H9 (cell line): Measurements from ENCODE around the gene BRI3BP. TPM values are rescaled to one million over a fixed set of nuclear protein-coding genes. Genes with fewer than 3 reads are reported as not detected.

ENCODE experiments used
- DNase-seq: peaks from one replicate; pipeline ENCODE4 v3.0.0-alpha.2; 2017
- H2AFZ ChIP-seq: one replicate; pipeline ENCODE4 v1.6.1; 2013; ENCODE audit warnings: mild to moderate bottlenecking, low read length, control low read depth, moderate library complexity
- H2AK5ac ChIP-seq: 2 replicates; pipeline ENCODE4 v1.6.1; 2013; ENCODE audit warnings: low read length, control low read depth, mixed read lengths; ENCODE audit not compliant: insufficient read length
- H2BK120ac ChIP-seq: one replicate; pipeline ENCODE4 v1.6.1; 2013; ENCODE audit warnings: low read depth, mild to moderate bottlenecking, low read length, control low read depth, inconsistent platforms; ENCODE audit not compliant: poor library complexity, severe bottlenecking
- H2BK12ac ChIP-seq: 2 replicates; pipeline ENCODE4 v1.6.1; 2013; ENCODE audit warnings: low read length, control low read depth, mixed read lengths, low read depth; ENCODE audit not compliant: insufficient read length
- H2BK15ac ChIP-seq: 2 replicates; pipeline ENCODE4 v1.6.1; 2013; ENCODE audit warnings: low read depth, low read length, control low read depth
- H2BK20ac ChIP-seq: one replicate; pipeline ENCODE4 v1.6.1; 2013; ENCODE audit warnings: low read depth, mild to moderate bottlenecking, low read length, control low read depth, inconsistent platforms; ENCODE audit not compliant: poor library complexity, severe bottlenecking
- H2BK5ac ChIP-seq: 2 replicates; pipeline ENCODE4 v1.6.1; 2013; ENCODE audit warnings: low read length, control low read depth, mixed read lengths; ENCODE audit not compliant: insufficient read length
- H3K14ac ChIP-seq: 2 replicates; pipeline ENCODE4 v1.6.1; 2013; ENCODE audit warnings: low read length, control low read depth; ENCODE audit not compliant: insufficient read depth
- H3K18ac ChIP-seq: 2 replicates; pipeline ENCODE4 v1.6.1; 2013; ENCODE audit warnings: low read depth, mild to moderate bottlenecking, mixed read lengths, low read length, control low read depth; ENCODE audit not compliant: insufficient read length
- H3K23ac ChIP-seq: 2 replicates; pipeline ENCODE4 v1.6.1; 2013; ENCODE audit warnings: low read length, control low read depth, mixed read lengths, low read depth; ENCODE audit not compliant: insufficient read length
- H3K23me2 ChIP-seq: 2 replicates; pipeline ENCODE4 v1.6.1; 2013; ENCODE audit warnings: low read depth, mild to moderate bottlenecking, mixed read lengths, low read length, control low read depth; ENCODE audit not compliant: insufficient read length, poor library complexity, severe bottlenecking
- H3K27ac ChIP-seq: 2 replicates; pipeline ENCODE4 v1.5.1; 2013; ENCODE audit warnings: low read length, control low read depth, mixed read lengths, low read depth; ENCODE audit not compliant: insufficient read length
- H3K27me3 ChIP-seq: 2 replicates; pipeline ENCODE4 v1.6.1; 2013; ENCODE audit warnings: low read length, control low read depth, inconsistent platforms; ENCODE audit not compliant: insufficient read depth
- H3K4ac ChIP-seq: 2 replicates; pipeline ENCODE4 v1.6.1; 2013; ENCODE audit warnings: low read depth, mild to moderate bottlenecking, control low read depth, inconsistent platforms, low read length, moderate library complexity
- H3K4me1 ChIP-seq: 2 replicates; pipeline ENCODE4 v1.6.1; 2013; ENCODE audit warnings: low read length, control low read depth, inconsistent platforms; ENCODE audit not compliant: insufficient read depth
- H3K4me2 ChIP-seq: 2 replicates; pipeline ENCODE4 v1.6.1; 2013; ENCODE audit warnings: low read length, control low read depth, mixed read lengths; ENCODE audit not compliant: insufficient read length, insufficient read depth
- H3K56ac ChIP-seq: 2 replicates; pipeline ENCODE4 v1.6.1; 2013; ENCODE audit warnings: low read depth, mild to moderate bottlenecking, mixed read lengths, low read length, control low read depth; ENCODE audit not compliant: insufficient read length
- H3K79me1 ChIP-seq: 2 replicates; pipeline ENCODE4 v1.6.1; 2013; ENCODE audit warnings: low read depth, mild to moderate bottlenecking, moderate library complexity, low read length, control low read depth, inconsistent platforms; ENCODE audit not compliant: insufficient read depth, poor library complexity, severe bottlenecking
- H3K79me2 ChIP-seq: 2 replicates; pipeline ENCODE4 v1.6.1; 2013; ENCODE audit warnings: low read length, control low read depth, inconsistent platforms; ENCODE audit not compliant: insufficient read depth
- H3K9ac ChIP-seq: 2 replicates; pipeline ENCODE4 v1.6.1; 2013; ENCODE audit warnings: low read length, control low read depth, mixed read lengths; ENCODE audit not compliant: insufficient read length; ENCODE audit errors: extremely low read depth
- H3K9me3 ChIP-seq: one replicate; pipeline ENCODE4 v1.6.1; 2013; ENCODE audit warnings: low read depth, low read length, inconsistent platforms; ENCODE audit not compliant: control insufficient read depth
- H3T11ph ChIP-seq: one replicate; pipeline ENCODE4 v1.6.1; 2013; ENCODE audit warnings: mild to moderate bottlenecking, low read length, control low read depth, inconsistent platforms
- H4K20me1 ChIP-seq: one replicate; pipeline ENCODE4 v1.6.1; 2013; ENCODE audit not compliant: control insufficient read depth, insufficient read length, insufficient read depth
- H4K5ac ChIP-seq: 2 replicates; pipeline ENCODE4 v1.6.1; 2013; ENCODE audit warnings: low read depth, mild to moderate bottlenecking, mixed read lengths, low read length, control low read depth; ENCODE audit not compliant: insufficient read length
- H4K8ac ChIP-seq: replicated peaks from 2 replicates; pipeline ENCODE4 v1.6.1; 2013; ENCODE audit warnings: low read length, control low read depth, mixed read lengths, low read depth; ENCODE audit not compliant: insufficient read length
- H4K91ac ChIP-seq: 2 replicates; pipeline ENCODE4 v1.6.1; 2013; ENCODE audit warnings: low read depth, mild to moderate bottlenecking, moderate library complexity, mixed read lengths, low read length, control low read depth; ENCODE audit not compliant: insufficient read length
- H3K27ac Mint-ChIP-seq, 3 experiments: 2 replicates in 2 of 3; 3 replicates in 1 of 3; pipeline ENCODE4 v1.8.0; 2020 to 2021; ENCODE audit warnings: mixed read lengths in 3 of 3, mild to moderate bottlenecking in 1 of 3, moderate library complexity in 1 of 3
- H3K27me3 Mint-ChIP-seq: 2 replicates; pipeline ENCODE4 v1.8.0; 2021; ENCODE audit warnings: low read depth, mild to moderate bottlenecking, moderate library complexity, mixed read lengths
- H3K36me3 Mint-ChIP-seq, 3 experiments: 2 replicates in 2 of 3; 3 replicates in 1 of 3; pipeline ENCODE4 v1.8.0; 2020 to 2021; ENCODE audit warnings: low read depth in 3 of 3, mixed read lengths in 3 of 3; ENCODE audit not compliant: insufficient read depth in 1 of 3
- H3K4me1 Mint-ChIP-seq, 2 experiments: 2 replicates each; pipeline ENCODE4 v1.8.0; 2020; ENCODE audit warnings: mixed read lengths in 2 of 2
- H3K4me3 Mint-ChIP-seq, 2 experiments: 2 replicates in 1 of 2; 3 replicates in 1 of 2; pipeline ENCODE4 v1.8.0; 2020 to 2021; ENCODE audit warnings: mild to moderate bottlenecking in 2 of 2, mixed read lengths in 2 of 2, moderate library complexity in 1 of 2
- H3K9me3 Mint-ChIP-seq, 2 experiments: 2 replicates in 1 of 2; 3 replicates in 1 of 2; pipeline ENCODE4 v1.8.0; 2020; ENCODE audit warnings: mild to moderate bottlenecking in 2 of 2, mixed read lengths in 2 of 2, moderate library complexity in 1 of 2
- WGBS: extraction: QIAGEN DNeasy Blood & Tissue Kit; methylation state at CpG from one replicate; pipeline ENCODE4 v1.1.7; 2013; ENCODE audit warnings: missing lambda C conversion rate, low lambda C conversion rate, mixed read lengths; ENCODE audit not compliant: insufficient read length; ENCODE audit errors: extremely low coverage; 5-methylcytosine and 5-hydroxymethylcytosine counted together
- total RNA-seq: library from RNA; stranded (reverse); gene quantifications from 2 replicates; pipeline ENCODE4 v1.2.1, GENCODE V29; 2021
- TF ChIP-seq, protein P1 (sequence below): fragments of 200-600 bp; sonication (generic); conservative IDR thresholded peaks from 3 replicates; pipeline ENCODE4 v1.8.0; 2021; ENCODE audit warnings: antibody characterized with exemption, mild to moderate bottlenecking

BRI3BP gene
- total RNA-seq, 1 experiment from 2014 or later, result 10.5 TPM

DNA sequence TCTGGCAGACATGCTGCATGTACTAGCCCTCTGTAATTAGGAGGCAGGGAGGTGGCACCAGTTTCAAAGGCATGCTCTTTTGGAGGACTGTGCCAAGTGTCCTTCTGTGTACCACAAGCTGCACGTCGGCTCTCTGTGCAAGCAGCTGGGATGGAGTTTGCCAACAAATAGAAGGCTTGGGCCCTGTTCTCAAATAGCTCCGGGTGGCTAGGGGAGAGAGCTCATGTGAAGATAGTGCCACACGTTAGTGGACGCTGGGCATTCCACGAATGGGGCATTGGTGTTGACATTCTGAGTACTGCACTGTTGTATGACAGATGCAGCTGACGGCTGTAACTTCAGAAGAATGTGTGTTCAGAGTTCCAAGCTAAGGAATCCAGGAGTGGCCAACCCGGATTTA, 76.2 kb downstream of the BRI3BP start:
- H3K14ac ChIP-seq, result no peak overlapping the region
- H2BK120ac ChIP-seq, result no peak overlapping the region
- H3T11ph ChIP-seq, result no peak overlapping the region
- H3K4me2 ChIP-seq, result no peak overlapping the region
- no peaks in the 10 kb centered on the region for H3K27me3 ChIP-seq
- H2BK5ac ChIP-seq, result no peak overlapping the region
- H3K56ac ChIP-seq, result no peak overlapping the region
- no peak overlapping the region for H2BK15ac ChIP-seq
- no peaks in the 10 kb centered on the region for H3K9me3 Mint-ChIP-seq
- H3K79me1 ChIP-seq, result peaks cover 7% of the 10 kb centered on the region
- H2BK12ac ChIP-seq, result no peak overlapping the region
- no peak overlapping the region for H3K9ac ChIP-seq
- no peak overlapping the region for H4K91ac ChIP-seq
- H3K4me1 Mint-ChIP-seq, result peaks cover 20 to 26% of the 10 kb centered on the region in 2 experiments
- no peaks in the 10 kb centered on the region for H4K20me1 ChIP-seq
- H2AK5ac ChIP-seq, result no peak overlapping the region
- no peak overlapping the region for H3K4ac ChIP-seq
- TF ChIP-seq, protein P1, sequence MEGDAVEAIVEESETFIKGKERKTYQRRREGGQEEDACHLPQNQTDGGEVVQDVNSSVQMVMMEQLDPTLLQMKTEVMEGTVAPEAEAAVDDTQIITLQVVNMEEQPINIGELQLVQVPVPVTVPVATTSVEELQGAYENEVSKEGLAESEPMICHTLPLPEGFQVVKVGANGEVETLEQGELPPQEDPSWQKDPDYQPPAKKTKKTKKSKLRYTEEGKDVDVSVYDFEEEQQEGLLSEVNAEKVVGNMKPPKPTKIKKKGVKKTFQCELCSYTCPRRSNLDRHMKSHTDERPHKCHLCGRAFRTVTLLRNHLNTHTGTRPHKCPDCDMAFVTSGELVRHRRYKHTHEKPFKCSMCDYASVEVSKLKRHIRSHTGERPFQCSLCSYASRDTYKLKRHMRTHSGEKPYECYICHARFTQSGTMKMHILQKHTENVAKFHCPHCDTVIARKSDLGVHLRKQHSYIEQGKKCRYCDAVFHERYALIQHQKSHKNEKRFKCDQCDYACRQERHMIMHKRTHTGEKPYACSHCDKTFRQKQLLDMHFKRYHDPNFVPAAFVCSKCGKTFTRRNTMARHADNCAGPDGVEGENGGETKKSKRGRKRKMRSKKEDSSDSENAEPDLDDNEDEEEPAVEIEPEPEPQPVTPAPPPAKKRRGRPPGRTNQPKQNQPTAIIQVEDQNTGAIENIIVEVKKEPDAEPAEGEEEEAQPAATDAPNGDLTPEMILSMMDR, result no peak
- H3K23me2 ChIP-seq, result peaks cover 12% of the 10 kb centered on the region
- no peak overlapping the region for H3K27ac ChIP-seq
- 0 out of 7 replicates have a peak overlapping the region, but pooled peaks of 1 of the 3 experiments have one; percentile 16 for H3K27ac Mint-ChIP-seq
- no peak overlapping the region for H3K23ac ChIP-seq
- H2AFZ ChIP-seq, result no peak overlapping the region
- no peak overlapping the region for H2BK20ac ChIP-seq
- WGBS, result no CpG with 5 or more reads among the region's 8 CpGs
- H3K9me3 ChIP-seq, result no peaks in the 10 kb centered on the region
- peaks cover 8 to 25% (median 18%) of the 10 kb centered on the region in 3 experiments for H3K36me3 Mint-ChIP-seq
- peaks cover 5% of the 10 kb centered on the region; the same call in 1 of the 2 replicates for H3K4me1 ChIP-seq
- no peak overlapping the region for H3K18ac ChIP-seq
- no peaks in the 10 kb centered on the region for H3K27me3 Mint-ChIP-seq
- no peak for DNase-seq
- H3K79me2 ChIP-seq, result peaks cover 14% of the 10 kb centered on the region; the same call in 1 of the 2 replicates
- H4K8ac ChIP-seq, result no peak overlapping the region
- H4K5ac ChIP-seq, result no peak overlapping the region
- H3K4me3 Mint-ChIP-seq, result no peak overlapping the region
